Activated T-helper 1 cell treated with anti-CD3 and anti-CD28 coated beads, Interleukin-12 subunit alpha, Interleukin-12 subunit beta, Interleukin-2, Interleukin-4 antibody, amounts not matched to agents 30 ng/mL and 10 ng/mL and 1 ng/mL, durations not matched to agents 14 hours and 24 hours and 36 hours (primary cell): ENCODE data around the gene TCEA2. TPM values are rescaled to one million over a fixed set of nuclear protein-coding genes. Genes with fewer than 3 reads are reported as not detected.
"Not testable (repeated sequence)": the region's sequence is repeated elsewhere in the genome, so short reads cannot be mapped to it uniquely, and the experiment has no call there.

Experiments used
- DNase-seq: peaks from one replicate; pipeline ENCODE4 v3.0.0; 2021; ENCODE audit warnings: low spot score
- H3K27ac Mint-ChIP-seq: one replicate; pipeline ENCODE4 v1.8.0; 2021; ENCODE audit warnings: mild to moderate bottlenecking, mixed read lengths
- H3K27me3 Mint-ChIP-seq: one replicate; pipeline ENCODE4 v1.8.0; 2022; ENCODE audit warnings: mild to moderate bottlenecking, moderate library complexity, mixed read lengths; ENCODE audit not compliant: insufficient read depth
- H3K36me3 Mint-ChIP-seq: one replicate; pipeline ENCODE4 v1.8.0; 2021; ENCODE audit warnings: low read depth, mixed read lengths
- H3K4me1 Mint-ChIP-seq: one replicate; pipeline ENCODE4 v1.8.0; 2021; ENCODE audit warnings: low read depth, mixed read lengths
- H3K4me3 Mint-ChIP-seq: one replicate; pipeline ENCODE4 v1.8.0; 2021; ENCODE audit warnings: mild to moderate bottlenecking, moderate library complexity, mixed read lengths
- H3K9me3 Mint-ChIP-seq: one replicate; pipeline ENCODE4 v1.8.0; 2021; ENCODE audit warnings: mixed read lengths
- intact Hi-C: fragments of 100-400 bp; cut with micrococcal nuclease; formaldehyde crosslinking; loops from one replicate; pipeline ENCODE4 v1.15.1; 2024
- total RNA-seq: library from RNA; stranded (reverse); gene quantifications from 2 replicates; pipeline ENCODE4 v1.2.3, GENCODE V29; 2022

The TCEA2 gene
- total RNA-seq, 1 donor from 2014 or later = 33.8 TPM

- Mint-ChIP-seq H3K9me3 (no peaks in the 10 kb centered on the region), H3K4me3 (no peak overlapping the region), H3K4me1 (no peaks in the 10 kb centered on the region), H3K36me3 (no peaks in the 10 kb centered on the region), H3K27ac (no peak overlapping the region), H3K27me3 (no peaks in the 10 kb centered on the region)
- intact Hi-C loops = no loop called here
- DNase-seq = no peak
Observed at GRCh38 chr20:64112691-64113443, 49.9 kb downstream of the TCEA2 start.

- Mint-ChIP-seq H3K4me1 (no peaks in the 10 kb centered on the region), H3K36me3 (no peaks in the 10 kb centered on the region), H3K27ac (no peak overlapping the region), H3K9me3 (no peaks in the 10 kb centered on the region), H3K27me3 (no peaks in the 10 kb centered on the region), H3K4me3 (no peak overlapping the region)
- no peak for DNase-seq
- intact Hi-C loops = no loop called here
Observed at GRCh38 chr20:64113444-64113775, 50.4 kb downstream of the TCEA2 start.

- H3K36me3 Mint-ChIP-seq = no peaks in the 10 kb centered on the region
- H3K9me3 Mint-ChIP-seq = no peaks in the 10 kb centered on the region
- DNase-seq = no peak
- H3K27ac Mint-ChIP-seq = no peak overlapping the region
- no peak overlapping the region for H3K4me3 Mint-ChIP-seq
- H3K27me3 Mint-ChIP-seq = no peaks in the 10 kb centered on the region
- intact Hi-C loops = no loop called here
- no peaks in the 10 kb centered on the region for H3K4me1 Mint-ChIP-seq
Observed at GRCh38 chr20:64113796-64114355, 50.9 kb downstream of the TCEA2 start.

DNA sequence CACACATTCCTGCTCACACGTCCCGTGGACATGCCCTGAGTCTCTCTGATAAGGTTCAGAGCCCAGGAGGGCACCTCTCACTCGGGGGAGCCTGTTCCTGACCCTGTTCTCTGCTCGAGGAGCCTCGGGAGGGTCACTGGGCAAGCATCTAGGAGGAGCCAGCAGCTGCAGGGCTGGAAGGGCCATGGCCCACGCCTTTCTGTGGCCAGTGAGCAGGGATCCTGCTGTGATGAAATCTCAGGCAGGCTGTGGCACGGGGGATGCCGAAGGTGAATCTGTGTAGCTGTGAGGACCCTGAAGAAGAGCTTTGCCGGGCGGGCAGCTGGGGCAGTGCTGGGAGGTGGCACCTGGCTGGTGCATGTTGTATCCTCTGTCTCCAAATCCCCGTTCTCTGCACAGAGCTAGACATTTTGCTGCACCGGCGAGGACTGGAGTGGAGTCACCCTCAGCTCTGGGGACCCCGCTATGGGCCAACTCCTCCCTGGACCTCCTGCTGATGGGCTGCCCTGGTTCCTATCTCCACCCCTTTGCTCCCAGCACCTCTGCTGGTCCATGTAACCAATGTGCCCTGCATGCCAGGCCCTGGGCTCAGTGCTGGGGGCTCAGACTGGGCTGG is 51.5 kb downstream of the TCEA2 start:
- no peak for DNase-seq
- H3K9me3 Mint-ChIP-seq = no peaks in the 10 kb centered on the region
- H3K36me3 Mint-ChIP-seq = no peaks in the 10 kb centered on the region
- H3K4me1 Mint-ChIP-seq = no peaks in the 10 kb centered on the region
- intact Hi-C loops = no loop called here
- no peaks in the 10 kb centered on the region for H3K27me3 Mint-ChIP-seq
- no peak overlapping the region for H3K27ac Mint-ChIP-seq
- H3K4me3 Mint-ChIP-seq = no peak overlapping the region

DNA sequence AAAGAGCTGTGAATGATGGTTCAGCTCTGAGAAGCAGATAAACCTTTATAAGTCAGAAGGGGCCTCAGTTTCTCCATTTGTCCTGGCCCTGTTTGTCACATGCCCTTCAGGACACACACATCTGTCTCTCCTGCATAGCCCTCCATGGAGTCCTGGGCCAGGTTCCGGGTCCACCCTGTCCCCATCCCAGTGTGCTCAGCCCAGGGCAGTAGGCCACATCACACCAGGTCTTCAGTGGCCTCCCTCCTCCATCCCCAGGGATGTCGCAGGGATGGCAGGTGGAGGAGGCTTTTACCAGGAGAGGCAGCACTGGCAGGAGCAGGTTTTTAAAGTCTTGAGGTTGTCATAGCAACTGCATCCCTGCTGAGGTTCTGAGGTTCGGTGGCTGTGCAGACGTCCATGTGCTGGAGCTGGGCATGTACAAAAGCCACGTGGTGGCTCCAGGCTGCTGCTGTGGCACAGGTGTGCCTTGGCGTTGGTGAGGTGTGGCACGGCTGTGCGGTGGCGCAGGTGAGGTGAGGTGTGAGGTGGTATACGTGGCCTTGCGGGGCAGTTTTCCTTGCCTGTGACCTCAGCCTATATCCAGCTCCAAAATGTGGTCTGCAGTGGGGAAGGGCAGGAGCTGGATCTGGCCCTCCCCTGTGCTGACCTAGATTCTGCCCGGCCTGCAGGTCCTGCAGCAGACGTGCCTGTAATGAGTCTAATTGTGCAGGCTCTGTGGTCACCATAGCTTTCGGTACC is 52.3 kb downstream of the TCEA2 start:
- peaks cover 8% of the 10 kb centered on the region for H3K4me1 Mint-ChIP-seq
- no peaks in the 10 kb centered on the region for H3K36me3 Mint-ChIP-seq
- no peak overlapping the region for H3K4me3 Mint-ChIP-seq
- H3K27me3 Mint-ChIP-seq = no peaks in the 10 kb centered on the region
- no peak for DNase-seq
- no peak overlapping the region for H3K27ac Mint-ChIP-seq
- intact Hi-C loops = no loop called here
- no peaks in the 10 kb centered on the region for H3K9me3 Mint-ChIP-seq

GRCh38 chr20:64116016-64116415 is 53.0 kb downstream of the TCEA2 start:
- intact Hi-C loops = no loop called here
- Mint-ChIP-seq H3K27me3 (peaks cover 2% of the 10 kb centered on the region), H3K36me3 (no peaks in the 10 kb centered on the region), H3K4me3 (no peak overlapping the region), H3K4me1 (peaks cover 10% of the 10 kb centered on the region), H3K9me3 (no peaks in the 10 kb centered on the region), H3K27ac (no peak overlapping the region)
- DNase-seq = no peak

- Mint-ChIP-seq H3K27ac (no peak overlapping the region), H3K27me3 (peaks cover 6% of the 10 kb centered on the region), H3K9me3 (no peaks in the 10 kb centered on the region), H3K36me3 (no peaks in the 10 kb centered on the region), H3K4me3 (no peak overlapping the region), H3K4me1 (peaks cover 10% of the 10 kb centered on the region)
- intact Hi-C loops = no loop called here
- no peak for DNase-seq
Observed at GRCh38 chr20:64116541-64117431, 53.8 kb downstream of the TCEA2 start.

DNA sequence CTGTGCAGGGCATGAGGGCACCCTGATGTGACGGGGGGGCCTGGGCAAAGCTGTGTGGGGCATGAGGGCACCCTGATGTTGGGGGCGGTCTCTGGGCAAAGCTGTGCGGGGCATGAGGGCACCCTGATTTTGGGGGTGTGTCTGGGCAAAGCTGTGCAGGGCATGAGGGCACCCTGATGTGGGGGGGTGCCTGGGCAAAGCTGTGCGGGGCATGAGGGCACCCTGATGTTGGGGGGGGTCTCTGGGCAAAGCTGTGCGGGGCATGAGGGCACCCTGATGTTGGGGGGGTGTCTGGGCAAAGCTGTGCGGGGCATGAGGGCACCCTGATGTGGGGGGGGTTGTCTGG is 54.4 kb downstream of the TCEA2 start:
- H3K36me3 Mint-ChIP-seq, intact Hi-C loops, H3K4me1 Mint-ChIP-seq, H3K27me3 Mint-ChIP-seq, H3K27ac Mint-ChIP-seq, H3K9me3 Mint-ChIP-seq, DNase-seq, H3K4me3 Mint-ChIP-seq: not testable (repeated sequence)

DNA sequence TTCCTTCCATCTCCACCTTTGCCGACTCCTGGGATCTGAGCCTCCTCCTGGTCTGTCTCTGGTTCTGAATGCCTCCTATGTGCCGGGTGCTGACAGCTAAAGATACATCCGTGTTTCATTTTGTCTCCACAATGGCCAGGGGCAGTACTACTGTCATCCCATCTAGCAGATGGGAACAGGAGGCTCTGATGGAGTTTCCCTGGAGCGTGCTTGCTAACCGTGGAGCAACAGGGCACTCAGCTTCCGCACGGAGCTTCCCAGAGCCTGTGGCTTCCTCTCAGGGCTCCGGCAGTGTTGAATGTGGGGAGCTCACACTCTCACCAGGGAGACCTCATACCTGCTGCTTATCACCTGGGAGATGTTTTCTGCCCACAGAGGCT is 56.3 kb downstream of the TCEA2 start:
- H3K4me3 Mint-ChIP-seq = no peak overlapping the region
- intact Hi-C loops = no loop called here
- H3K9me3 Mint-ChIP-seq = no peaks in the 10 kb centered on the region
- H3K36me3 Mint-ChIP-seq = no peaks in the 10 kb centered on the region
- DNase-seq = no peak
- H3K27ac Mint-ChIP-seq = no peak overlapping the region
- H3K4me1 Mint-ChIP-seq = peaks cover 10% of the 10 kb centered on the region
- peaks cover 9% of the 10 kb centered on the region for H3K27me3 Mint-ChIP-seq

DNA sequence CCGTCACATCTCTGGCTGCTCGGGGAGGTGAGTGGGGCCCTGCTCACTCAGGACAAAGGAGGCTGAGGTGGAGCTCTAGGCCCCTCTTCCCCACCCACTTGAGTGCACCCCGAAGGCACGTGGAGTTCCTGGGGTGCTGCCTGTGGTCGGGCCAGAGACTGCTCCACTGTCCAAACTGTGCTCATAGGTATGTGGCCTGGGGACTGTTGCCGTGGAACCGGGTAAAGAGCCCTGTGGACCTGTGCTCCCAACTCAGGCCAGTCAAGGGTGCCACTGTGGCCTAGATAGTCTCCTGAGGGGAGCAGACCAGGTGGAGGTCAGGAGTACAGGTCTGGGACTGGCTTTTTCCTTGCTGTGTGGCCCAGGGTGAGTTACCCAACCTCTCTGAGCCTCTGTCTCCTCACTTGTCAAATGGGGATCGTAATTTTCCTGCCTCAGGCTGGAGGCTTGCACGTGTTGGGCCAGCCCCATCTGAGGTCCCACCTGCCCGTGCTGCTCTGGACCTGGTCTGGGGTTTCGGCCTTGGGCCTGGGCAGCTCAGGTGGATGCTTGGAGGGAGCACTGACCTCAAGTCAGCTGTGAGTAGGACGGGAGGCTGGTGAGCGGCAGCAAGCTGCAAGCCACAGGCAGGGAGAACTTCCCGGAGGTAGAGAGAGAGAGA is 56.8 kb downstream of the TCEA2 start:
- intact Hi-C loops = loop anchor here (1.0 to 2.0 kb wide), 6 partner anchors 18 to 624 kb away; partner anchors contain the start of gene TCEA2
- Mint-ChIP-seq H3K27ac (peak overlapping the region; percentile 44), H3K4me1 (peaks cover 10% of the 10 kb centered on the region), H3K9me3 (no peaks in the 10 kb centered on the region), H3K27me3 (peaks cover 13% of the 10 kb centered on the region), H3K4me3 (peak overlapping the region; percentile 51), H3K36me3 (no peaks in the 10 kb centered on the region)
- no peak for DNase-seq

- no peak overlapping the region for H3K4me3 Mint-ChIP-seq
- H3K27ac Mint-ChIP-seq = no peak overlapping the region
- no peaks in the 10 kb centered on the region for H3K9me3 Mint-ChIP-seq
- no peaks in the 10 kb centered on the region for H3K36me3 Mint-ChIP-seq
- intact Hi-C loops = loop anchor here (2.0 kb wide), 1 partner anchor 583 kb away; no protein-coding TSS in a partner anchor
- DNase-seq = no peak
- peaks cover 13% of the 10 kb centered on the region for H3K27me3 Mint-ChIP-seq
- H3K4me1 Mint-ChIP-seq = peaks cover 10% of the 10 kb centered on the region
Observed at GRCh38 chr20:64121586-64121985, 58.6 kb downstream of the TCEA2 start.
